Mucosa of stomach (tissue), 1 donor: ENCODE measurements around the gene TAC4.
"Not testable (repeated sequence)": the region's sequence is repeated elsewhere in the genome, so short reads cannot be mapped to it uniquely, and the experiment has no call there.

Experiments
- H3K27me3 ChIP-seq: one replicate; pipeline ENCODE4 v1.7.0; 2013; ENCODE audit warnings: mild to moderate bottlenecking, low read length; ENCODE audit not compliant: control insufficient read depth, insufficient read depth
- H3K36me3 ChIP-seq: one replicate; pipeline ENCODE4 v1.7.0; 2013; ENCODE audit warnings: low read length; ENCODE audit not compliant: control insufficient read depth, insufficient read depth
- H3K4me1 ChIP-seq: one replicate; pipeline ENCODE4 v1.7.0; 2013; ENCODE audit warnings: mild to moderate bottlenecking, low read length; ENCODE audit not compliant: control insufficient read depth, insufficient read depth
- H3K4me3 ChIP-seq: one replicate; pipeline ENCODE4 v1.7.0; 2013; ENCODE audit warnings: low read length
- H3K9ac ChIP-seq: one replicate; pipeline ENCODE4 v1.7.0; 2013; ENCODE audit warnings: mild to moderate bottlenecking, low read length, moderate library complexity
- H3K9me3 ChIP-seq: one replicate; pipeline ENCODE4 v1.7.0; 2013; ENCODE audit warnings: mild to moderate bottlenecking, low read length, moderate library complexity; ENCODE audit not compliant: control insufficient read depth
- donor health status: Pancreatic carcinoma.

TAC4 gene

DNA sequence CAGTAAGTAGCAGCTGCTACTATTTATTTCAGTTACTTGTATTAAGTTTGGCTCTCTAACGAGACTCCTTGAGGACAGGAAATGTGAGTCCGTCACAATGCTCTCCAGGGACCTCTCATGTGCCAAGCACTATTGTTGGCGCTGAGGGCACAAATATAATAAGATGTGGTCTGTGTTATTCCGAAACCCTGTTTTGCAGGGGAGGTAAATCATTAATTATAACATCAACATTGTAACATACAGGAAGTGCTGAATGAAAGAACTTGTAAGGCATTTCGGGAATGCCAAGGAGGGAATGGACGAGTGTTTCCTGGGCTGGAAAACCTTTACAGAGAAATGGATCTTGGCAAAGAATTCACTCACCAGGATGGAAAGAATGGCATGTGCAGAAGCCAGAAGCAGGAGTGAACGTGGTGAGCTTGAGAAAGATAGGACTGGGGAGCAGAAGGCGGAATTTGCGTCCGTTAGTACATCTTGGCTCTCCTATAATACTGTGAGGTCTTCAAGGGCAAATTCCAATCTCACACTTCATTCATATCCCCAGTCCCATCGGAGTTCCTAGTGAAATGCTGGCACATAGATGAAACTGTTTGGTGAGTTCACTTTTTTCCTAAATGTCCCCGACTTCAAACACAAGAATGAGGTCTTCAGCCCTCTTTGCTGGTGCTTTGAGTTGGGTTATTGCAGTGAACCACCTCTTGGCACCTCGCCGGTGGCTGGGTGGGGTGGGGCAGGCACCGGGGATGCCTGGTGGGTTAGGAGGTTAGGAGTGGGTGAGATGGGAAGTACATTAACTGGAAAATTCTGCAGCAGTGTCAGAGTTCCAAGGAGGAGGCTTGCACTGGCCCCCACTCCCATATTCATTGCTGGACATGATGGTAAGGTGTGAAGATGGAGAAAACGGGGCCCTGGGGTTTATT, 11.5 kb downstream of the TAC4 start:
- Histone ChIP-seq H3K4me3 (no peak overlapping the region), H3K4me1 (peaks cover 5% of the 10 kb centered on the region), H3K27me3 (no peaks in the 10 kb centered on the region), H3K9ac (no peak overlapping the region), H3K9me3 (no peaks in the 10 kb centered on the region), H3K36me3 (no peaks in the 10 kb centered on the region)

DNA sequence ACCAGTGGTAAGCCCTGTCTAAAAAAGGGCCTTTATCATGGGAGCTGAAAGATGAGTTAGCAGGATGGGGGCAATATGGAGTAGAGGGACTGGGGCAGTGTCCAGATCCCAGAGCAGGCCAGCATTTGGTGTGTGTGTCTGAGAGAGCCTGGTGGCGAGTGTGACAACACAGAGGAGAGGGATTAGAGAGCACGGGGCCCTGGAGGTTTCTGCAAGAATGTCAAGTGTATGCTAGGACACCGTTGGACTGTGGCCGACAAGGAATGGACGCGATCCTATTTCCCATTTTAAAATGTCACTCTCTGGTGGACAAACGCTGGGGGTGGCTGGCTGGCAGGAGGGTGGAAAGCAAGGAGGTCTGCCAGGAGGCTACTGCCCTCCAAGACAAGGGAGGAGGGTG, 12.4 kb downstream of the TAC4 start:
- Histone ChIP-seq H3K9ac (no peak overlapping the region), H3K4me1 (peaks cover 5% of the 10 kb centered on the region), H3K36me3 (no peaks in the 10 kb centered on the region), H3K4me3 (no peak overlapping the region), H3K27me3 (no peaks in the 10 kb centered on the region), H3K9me3 (no peaks in the 10 kb centered on the region)

GRCh38 chr17:49834118-49834743, 13.6 kb downstream of the TAC4 start:
- no peak overlapping the region for H3K9ac ChIP-seq
- H3K4me1 ChIP-seq = peaks cover 5% of the 10 kb centered on the region
- no peaks in the 10 kb centered on the region for H3K36me3 ChIP-seq
- no peak overlapping the region for H3K4me3 ChIP-seq
- no peaks in the 10 kb centered on the region for H3K9me3 ChIP-seq
- no peaks in the 10 kb centered on the region for H3K27me3 ChIP-seq

DNA sequence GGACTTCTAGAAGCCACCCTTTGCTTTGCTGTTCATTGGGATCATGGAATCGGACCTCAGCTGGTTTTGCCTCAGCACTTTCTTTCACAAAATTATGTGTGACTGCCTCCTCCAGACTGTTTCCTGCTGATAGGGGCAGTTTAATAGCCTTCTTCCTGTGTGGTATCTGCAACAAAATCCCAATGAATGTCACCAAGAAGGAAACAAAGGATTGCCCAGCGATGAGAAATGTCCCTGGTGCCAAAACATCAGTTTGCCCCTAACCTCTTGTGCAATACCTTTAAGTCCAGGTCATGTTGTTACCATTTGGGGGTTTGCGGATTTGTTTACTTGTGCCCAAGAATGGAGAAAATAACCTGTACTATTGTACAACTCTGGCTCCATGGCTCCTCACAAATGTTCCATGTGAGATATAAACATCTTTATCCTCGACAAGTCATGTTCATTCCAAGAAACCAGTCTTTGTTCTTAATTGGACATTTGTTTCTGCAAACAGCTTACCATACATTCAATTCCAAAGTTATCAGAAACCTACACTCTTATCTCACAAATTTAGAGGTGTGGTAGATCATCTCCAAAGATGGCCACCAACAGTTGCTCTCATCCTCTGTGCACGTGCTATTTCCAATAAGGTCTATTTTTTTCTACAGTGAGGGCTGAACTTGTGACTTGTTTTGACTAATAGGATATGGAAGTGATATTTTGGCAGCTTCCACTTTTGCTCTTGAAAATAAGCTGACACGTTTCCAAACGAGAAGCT, 14.8 kb downstream of the TAC4 start:
- H3K4me3 ChIP-seq = no peak overlapping the region
- peaks cover 5% of the 10 kb centered on the region for H3K4me1 ChIP-seq
- H3K27me3 ChIP-seq = no peaks in the 10 kb centered on the region
- no peaks in the 10 kb centered on the region for H3K9me3 ChIP-seq
- no peak overlapping the region for H3K9ac ChIP-seq
- H3K36me3 ChIP-seq = no peaks in the 10 kb centered on the region

DNA sequence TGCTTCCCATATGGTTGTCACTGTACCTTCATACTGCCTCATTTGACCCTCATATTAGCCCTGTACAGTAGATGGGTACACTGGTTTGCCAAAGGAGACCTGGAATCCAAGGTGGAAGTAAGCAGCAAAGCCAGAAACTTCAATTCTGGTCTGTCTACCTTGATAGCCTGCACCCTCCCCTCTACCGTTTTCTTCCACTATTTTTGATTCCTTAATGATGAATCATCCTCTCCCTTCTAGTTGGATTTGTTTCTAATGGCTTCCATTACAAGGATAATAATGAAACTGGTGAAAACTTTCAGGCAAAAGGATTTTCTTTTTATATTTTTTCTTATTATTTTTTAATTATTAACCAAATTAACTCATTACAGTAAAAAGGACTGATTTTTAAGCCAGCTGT, 17.3 kb downstream of the TAC4 start:
- Histone ChIP-seq H3K27me3 (no peaks in the 10 kb centered on the region), H3K36me3 (no peaks in the 10 kb centered on the region), H3K9me3 (no peaks in the 10 kb centered on the region), H3K9ac (no peak overlapping the region), H3K4me1 (peaks cover 3% of the 10 kb centered on the region), H3K4me3 (no peak overlapping the region)

DNA sequence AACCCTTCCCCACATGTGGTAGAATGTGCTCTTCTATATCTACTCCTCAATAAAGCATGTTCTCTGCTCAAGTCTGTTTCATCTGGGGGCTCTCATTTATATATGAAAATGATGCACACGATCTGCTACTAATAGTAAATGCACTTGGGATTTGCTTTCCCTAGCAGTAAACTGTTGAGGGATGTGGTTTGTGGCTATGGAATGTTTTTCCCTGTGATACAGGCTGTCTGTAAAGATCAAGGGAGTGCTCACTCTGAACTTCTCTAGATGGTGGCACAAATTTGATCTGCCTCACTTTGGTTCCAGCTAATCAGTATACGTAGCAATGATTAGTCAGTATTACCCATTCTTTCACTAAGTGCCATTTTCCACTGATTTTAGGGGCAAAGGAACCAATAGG, 18.8 kb downstream of the TAC4 start:
- H3K27me3 ChIP-seq = no peaks in the 10 kb centered on the region
- no peaks in the 10 kb centered on the region for H3K4me1 ChIP-seq
- no peak overlapping the region for H3K4me3 ChIP-seq
- no peak overlapping the region for H3K9ac ChIP-seq
- H3K36me3 ChIP-seq = no peaks in the 10 kb centered on the region
- no peaks in the 10 kb centered on the region for H3K9me3 ChIP-seq

DNA sequence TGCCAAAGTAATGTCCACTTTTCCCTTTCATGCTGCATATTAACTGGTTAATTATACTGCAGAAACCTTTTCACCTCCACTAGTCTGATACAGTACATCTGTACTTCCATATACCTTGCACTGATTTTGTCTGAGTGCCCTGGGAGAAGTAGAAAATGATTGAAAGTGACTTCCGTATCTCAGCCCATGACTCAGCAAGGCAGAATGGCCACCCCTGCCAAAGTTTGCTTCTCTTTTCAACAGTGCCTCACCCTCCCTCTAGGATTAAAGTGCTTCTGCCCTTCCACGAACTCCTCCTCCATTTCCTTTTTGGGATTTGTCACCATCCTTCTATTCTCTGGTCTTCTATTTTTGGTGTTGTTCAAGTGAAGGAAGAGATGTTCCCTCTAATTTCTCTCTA, 19.5 kb downstream of the TAC4 start:
- not testable (repeated sequence) for H3K9ac ChIP-seq, H3K9me3 ChIP-seq, H3K27me3 ChIP-seq, H3K36me3 ChIP-seq, H3K4me1 ChIP-seq, H3K4me3 ChIP-seq

DNA sequence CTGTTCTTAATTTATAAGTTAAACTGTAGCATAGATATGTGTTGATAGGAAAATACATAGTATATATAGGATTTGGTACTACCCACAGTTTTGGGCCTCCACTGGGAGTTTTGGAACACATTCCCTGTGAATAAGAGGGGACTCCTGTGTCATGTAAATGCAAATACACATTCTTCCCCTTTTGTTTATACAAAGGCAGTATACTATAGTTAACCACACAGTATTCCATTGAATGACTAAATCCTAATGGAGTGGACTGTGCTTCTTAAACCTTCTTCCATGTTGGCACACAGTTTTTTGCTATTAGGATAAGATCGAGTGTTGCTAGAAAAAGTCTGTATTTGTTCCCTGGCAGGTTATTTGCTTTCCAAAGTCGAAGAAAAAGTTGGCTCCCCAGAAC, 22.2 kb downstream of the TAC4 start:
- Histone ChIP-seq H3K9ac (no peak overlapping the region), H3K4me3 (no peak overlapping the region), H3K9me3 (no peaks in the 10 kb centered on the region), H3K4me1 (no peaks in the 10 kb centered on the region), H3K27me3 (no peaks in the 10 kb centered on the region), H3K36me3 (peaks cover 3% of the 10 kb centered on the region)

GRCh38 chr17:49823614-49824013, 24.3 kb downstream of the TAC4 start:
- Histone ChIP-seq H3K27me3 (no peaks in the 10 kb centered on the region), H3K4me1 (no peaks in the 10 kb centered on the region), H3K36me3 (peaks cover 3% of the 10 kb centered on the region), H3K9me3 (no peaks in the 10 kb centered on the region), H3K4me3 (no peak overlapping the region), H3K9ac (no peak overlapping the region)

DNA sequence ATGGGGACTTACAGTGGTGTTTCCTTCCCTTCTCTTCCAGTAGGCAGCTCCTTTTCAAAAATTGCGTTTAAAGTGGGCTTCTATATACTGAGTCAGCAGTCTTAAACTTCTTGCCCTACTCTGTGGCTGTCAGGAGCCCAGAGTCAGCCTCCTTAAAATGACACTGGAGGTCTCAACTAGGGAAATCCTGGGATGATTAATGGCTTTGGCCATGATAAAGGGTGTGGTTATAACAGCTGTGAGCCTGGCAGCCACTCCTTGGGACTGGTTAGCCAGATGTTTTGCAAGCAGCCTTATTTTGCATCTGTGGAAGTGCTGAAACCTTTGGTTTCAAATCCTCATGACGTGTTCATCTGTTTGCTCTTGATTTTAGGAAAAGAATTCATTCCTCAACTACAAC, 25.0 kb downstream of the TAC4 start:
- Histone ChIP-seq H3K9ac (no peak overlapping the region), H3K4me1 (no peaks in the 10 kb centered on the region), H3K9me3 (no peaks in the 10 kb centered on the region), H3K4me3 (no peak overlapping the region), H3K27me3 (no peaks in the 10 kb centered on the region), H3K36me3 (peaks cover 3% of the 10 kb centered on the region)

DNA sequence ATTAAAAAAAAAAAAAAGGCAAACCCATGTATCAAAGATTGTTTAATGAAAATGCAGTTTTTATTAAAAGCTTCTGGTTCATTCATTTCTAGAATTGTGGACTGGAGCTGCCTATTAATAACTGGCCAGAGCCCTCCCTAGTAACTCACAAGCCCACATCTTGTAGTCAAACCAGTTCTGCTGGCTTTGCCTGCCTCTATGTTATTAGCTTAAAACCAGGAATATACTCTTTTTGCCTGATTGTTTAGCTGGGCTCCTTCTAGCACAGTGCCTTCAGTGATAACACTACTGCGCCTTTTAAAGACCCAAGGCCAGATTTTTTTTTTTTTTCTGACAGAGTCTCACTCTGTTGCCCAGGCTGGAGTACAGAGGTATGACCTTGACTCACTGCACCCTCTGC, 26.0 kb downstream of the TAC4 start:
- no peaks in the 10 kb centered on the region for H3K4me1 ChIP-seq
- no peak overlapping the region for H3K4me3 ChIP-seq
- H3K9me3 ChIP-seq = no peaks in the 10 kb centered on the region
- no peaks in the 10 kb centered on the region for H3K27me3 ChIP-seq
- peaks cover 3% of the 10 kb centered on the region for H3K36me3 ChIP-seq
- no peak overlapping the region for H3K9ac ChIP-seq

- Histone ChIP-seq H3K9me3 (no peaks in the 10 kb centered on the region), H3K9ac (no peak overlapping the region), H3K4me1 (no peaks in the 10 kb centered on the region), H3K27me3 (no peaks in the 10 kb centered on the region), H3K36me3 (peaks cover 3% of the 10 kb centered on the region), H3K4me3 (no peak overlapping the region)
Observed at GRCh38 chr17:49821466-49821865, 26.4 kb downstream of the TAC4 start.
